Peyer's patch (tissue), 4 donors: Measurements from ENCODE around the gene MLXIPL.
A peak's percentile ranks its signal among the peaks of the same experiment; 100 is the strongest.

ENCODE experiments used
- POLR2A ChIP-seq, 2 donors: fragments of 450-650 bp; IDR thresholded peaks; one replicate each; pipeline ENCODE4 v1.5.1; 2017; ENCODE audit warnings: antibody characterized with exemption in 2 of 2, mild to moderate bottlenecking in 2 of 2, moderate library complexity in 2 of 2
- TF ChIP-seq, protein P1 (sequence below), 6 experiments: fragments of 450-650 bp in 4 of 6; fragments of 200-600 bp in 2 of 6; sonication (generic) in 1 of 6; IDR thresholded peaks; one replicate each; pipeline ENCODE4 v1.5.1; 2017 to 2019; ENCODE audit warnings: antibody characterized with exemption in 6 of 6, mild to moderate bottlenecking in 3 of 6, moderate library complexity in 1 of 6

GRCh38 chr7:73606801-73607691 lies 17.3 kb downstream of the MLXIPL start:
- TF ChIP-seq, protein P1, sequence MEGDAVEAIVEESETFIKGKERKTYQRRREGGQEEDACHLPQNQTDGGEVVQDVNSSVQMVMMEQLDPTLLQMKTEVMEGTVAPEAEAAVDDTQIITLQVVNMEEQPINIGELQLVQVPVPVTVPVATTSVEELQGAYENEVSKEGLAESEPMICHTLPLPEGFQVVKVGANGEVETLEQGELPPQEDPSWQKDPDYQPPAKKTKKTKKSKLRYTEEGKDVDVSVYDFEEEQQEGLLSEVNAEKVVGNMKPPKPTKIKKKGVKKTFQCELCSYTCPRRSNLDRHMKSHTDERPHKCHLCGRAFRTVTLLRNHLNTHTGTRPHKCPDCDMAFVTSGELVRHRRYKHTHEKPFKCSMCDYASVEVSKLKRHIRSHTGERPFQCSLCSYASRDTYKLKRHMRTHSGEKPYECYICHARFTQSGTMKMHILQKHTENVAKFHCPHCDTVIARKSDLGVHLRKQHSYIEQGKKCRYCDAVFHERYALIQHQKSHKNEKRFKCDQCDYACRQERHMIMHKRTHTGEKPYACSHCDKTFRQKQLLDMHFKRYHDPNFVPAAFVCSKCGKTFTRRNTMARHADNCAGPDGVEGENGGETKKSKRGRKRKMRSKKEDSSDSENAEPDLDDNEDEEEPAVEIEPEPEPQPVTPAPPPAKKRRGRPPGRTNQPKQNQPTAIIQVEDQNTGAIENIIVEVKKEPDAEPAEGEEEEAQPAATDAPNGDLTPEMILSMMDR (IDR thresholded peaks at IDR 0.05), result peak; percentile 59 to 95 (median 84)
- no peak for TF ChIP-seq POLR2A (IDR thresholded peaks at IDR 0.05)
